Iris pigment epithelial cell (primary cell): Measurements from ENCODE around the gene ZNF263.
"Not testable (repeated sequence)": the region's sequence is repeated elsewhere in the genome, so short reads cannot be mapped to it uniquely, and the experiment has no call there.

Source experiments
- DNase-seq: peaks from one replicate; pipeline ENCODE4 v3.0.0-alpha.2; 2011; ENCODE audit warnings: low read depth

The ZNF263 gene

GRCh38 chr16:3268294-3268693, 15.0 kb upstream of the ZNF263 start:
- DNase-seq = no peak

- not testable (repeated sequence) for DNase-seq
Observed at GRCh38 chr16:3270718-3271117, 12.6 kb upstream of the ZNF263 start.

- DNase-seq = not testable (repeated sequence)
Observed at GRCh38 chr16:3271281-3271680, 12.0 kb upstream of the ZNF263 start.

- peak; percentile 45 for DNase-seq
Observed at GRCh38 chr16:3274490-3274889, 8.8 kb upstream of the ZNF263 start.

- DNase-seq = no peak
Observed at GRCh38 chr16:3274947-3275346, 8.3 kb upstream of the ZNF263 start.

- DNase-seq = no peak
Observed at GRCh38 chr16:3276679-3277078, 6.6 kb upstream of the ZNF263 start.

GRCh38 chr16:3281222-3281820, 2.0 kb upstream of the ZNF263 start:
- DNase-seq = no peak

GRCh38 chr16:3282103-3282729, 1.1 kb upstream of the ZNF263 start:
- peak; percentile 70 for DNase-seq

- DNase-seq = peak; percentile 21
Observed at GRCh38 chr16:3283543-3284447, 504 bp downstream of the ZNF263 start.

GRCh38 chr16:3285131-3285530, 1.8 kb downstream of the ZNF263 start:
- no peak for DNase-seq

- DNase-seq = no peak
Observed at GRCh38 chr16:3289998-3290673, 6.8 kb downstream of the ZNF263 start.

GRCh38 chr16:3292604-3293003, 9.3 kb downstream of the ZNF263 start:
- peak; percentile 35 for DNase-seq

- DNase-seq = no peak
Observed at GRCh38 chr16:3295209-3295608, 11.9 kb downstream of the ZNF263 start.

- no peak for DNase-seq
Observed at GRCh38 chr16:3295783-3296182, 12.5 kb downstream of the ZNF263 start.

- DNase-seq = peak; percentile 67
Observed at GRCh38 chr16:3304370-3304769, 21.1 kb downstream of the ZNF263 start.

- peak; percentile 95 for DNase-seq
Observed at GRCh38 chr16:3305109-3306068, 22.1 kb downstream of the ZNF263 start, which contains the start of the genes TIGD7 and ZNF75A. Gene TIGD7, minus strand, starts transcription at chr16:3305430. Its CDS starts 4,816 bp downstream, at chr16:3300614. Gene ZNF75A, plus strand, starts transcription at chr16:3305497. Its CDS starts 2,932 bp downstream, at chr16:3308429.

- no peak for DNase-seq
Observed at GRCh38 chr16:3306078-3306477, 22.8 kb downstream of the ZNF263 start.

- no peak for DNase-seq
Observed at GRCh38 chr16:3311496-3311895, 28.2 kb downstream of the ZNF263 start.

- peak; percentile 8 for DNase-seq
Observed at GRCh38 chr16:3317315-3317999, 34.2 kb downstream of the ZNF263 start.

GRCh38 chr16:3321816-3322215, 38.5 kb downstream of the ZNF263 start:
- no peak for DNase-seq
